Liver (tissue), 3 donors: Measurements from ENCODE around the gene TAF1B.

Source experiments
- FOXA1 ChIP-seq: IDR thresholded peaks from 2 replicates; pipeline ENCODE4 v1.6.1; 2016; ENCODE audit warnings: antibody characterized with exemption
- GABPA ChIP-seq, 2 donors: IDR thresholded peaks in 1 of 2; conservative IDR thresholded peaks in 1 of 2; 2 replicates each; pipeline ENCODE4 v1.6.1; 2016; ENCODE audit warnings: antibody characterized with exemption in 2 of 2, mild to moderate bottlenecking in 1 of 2, moderate library complexity in 1 of 2
- JUND ChIP-seq, 2 donors: IDR thresholded peaks; 2 replicates each; pipeline ENCODE4 v1.6.1; 2016; ENCODE audit warnings: antibody characterized with exemption in 2 of 2
- RAD21 ChIP-seq, 2 donors: IDR thresholded peaks; 2 replicates each; pipeline ENCODE4 v1.6.1; 2016; ENCODE audit warnings: antibody characterized with exemption in 2 of 2, mild to moderate bottlenecking in 2 of 2
- RXRA ChIP-seq, 2 donors: IDR thresholded peaks; 2 replicates each; pipeline ENCODE4 v1.6.1; 2017 to 2018; ENCODE audit warnings: antibody characterized with exemption in 2 of 2, mild to moderate bottlenecking in 1 of 2
- SP1 ChIP-seq: IDR thresholded peaks from 2 replicates; pipeline ENCODE4 v1.6.1; 2018; ENCODE audit warnings: antibody characterized with exemption, mild to moderate bottlenecking
- TAF1 ChIP-seq: conservative IDR thresholded peaks from 2 replicates; pipeline ENCODE4 v1.6.1; 2016; ENCODE audit warnings: antibody characterized with exemption, mild to moderate bottlenecking
- YY1 ChIP-seq: IDR thresholded peaks from 2 replicates; pipeline ENCODE4 v1.6.1; 2016; ENCODE audit warnings: antibody characterized with exemption, mild to moderate bottlenecking
- TF ChIP-seq, protein P1 (sequence below): fragments of 150-350 bp; IDR thresholded peaks from 2 replicates; pipeline ENCODE4 v1.5.1; 2017; ENCODE audit warnings: improper control_type of control experiment, low read depth, low read length; ENCODE audit not compliant: missing input control
- TF ChIP-seq, protein P2 (sequence below): IDR thresholded peaks from 2 replicates; pipeline ENCODE4 v1.6.1; 2016; ENCODE audit warnings: antibody characterized with exemption
- TF ChIP-seq, protein P3 (sequence below): IDR thresholded peaks from 2 replicates; pipeline ENCODE4 v1.6.1; 2016; ENCODE audit warnings: antibody characterized with exemption, mild to moderate bottlenecking
- TF ChIP-seq, protein P4 (sequence below): IDR thresholded peaks from 2 replicates; pipeline ENCODE4 v1.6.1; 2016; ENCODE audit warnings: antibody characterized with exemption
- donor health status: healthy.
- donor health status: healthy.

DNA sequence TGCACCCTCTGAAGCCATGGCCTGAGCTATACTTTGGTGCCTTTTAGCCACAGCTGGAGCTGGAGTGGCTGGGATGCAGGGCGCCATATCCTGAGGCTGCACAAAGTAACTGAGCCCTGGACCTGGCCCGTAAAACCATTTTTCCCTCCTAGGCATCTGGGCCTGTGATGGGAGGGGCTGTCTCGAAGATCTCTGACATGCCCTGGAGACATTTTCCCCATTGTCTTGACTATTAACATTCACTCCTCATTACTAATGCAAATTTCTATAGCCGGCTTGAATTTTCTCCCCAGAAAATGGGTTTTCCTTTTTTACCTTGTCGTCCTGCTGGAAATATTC is 15.4 kb downstream of the TAF1B start:
- TF ChIP-seq, protein P1, sequence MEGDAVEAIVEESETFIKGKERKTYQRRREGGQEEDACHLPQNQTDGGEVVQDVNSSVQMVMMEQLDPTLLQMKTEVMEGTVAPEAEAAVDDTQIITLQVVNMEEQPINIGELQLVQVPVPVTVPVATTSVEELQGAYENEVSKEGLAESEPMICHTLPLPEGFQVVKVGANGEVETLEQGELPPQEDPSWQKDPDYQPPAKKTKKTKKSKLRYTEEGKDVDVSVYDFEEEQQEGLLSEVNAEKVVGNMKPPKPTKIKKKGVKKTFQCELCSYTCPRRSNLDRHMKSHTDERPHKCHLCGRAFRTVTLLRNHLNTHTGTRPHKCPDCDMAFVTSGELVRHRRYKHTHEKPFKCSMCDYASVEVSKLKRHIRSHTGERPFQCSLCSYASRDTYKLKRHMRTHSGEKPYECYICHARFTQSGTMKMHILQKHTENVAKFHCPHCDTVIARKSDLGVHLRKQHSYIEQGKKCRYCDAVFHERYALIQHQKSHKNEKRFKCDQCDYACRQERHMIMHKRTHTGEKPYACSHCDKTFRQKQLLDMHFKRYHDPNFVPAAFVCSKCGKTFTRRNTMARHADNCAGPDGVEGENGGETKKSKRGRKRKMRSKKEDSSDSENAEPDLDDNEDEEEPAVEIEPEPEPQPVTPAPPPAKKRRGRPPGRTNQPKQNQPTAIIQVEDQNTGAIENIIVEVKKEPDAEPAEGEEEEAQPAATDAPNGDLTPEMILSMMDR = no peak
- TF ChIP-seq, protein P2, sequence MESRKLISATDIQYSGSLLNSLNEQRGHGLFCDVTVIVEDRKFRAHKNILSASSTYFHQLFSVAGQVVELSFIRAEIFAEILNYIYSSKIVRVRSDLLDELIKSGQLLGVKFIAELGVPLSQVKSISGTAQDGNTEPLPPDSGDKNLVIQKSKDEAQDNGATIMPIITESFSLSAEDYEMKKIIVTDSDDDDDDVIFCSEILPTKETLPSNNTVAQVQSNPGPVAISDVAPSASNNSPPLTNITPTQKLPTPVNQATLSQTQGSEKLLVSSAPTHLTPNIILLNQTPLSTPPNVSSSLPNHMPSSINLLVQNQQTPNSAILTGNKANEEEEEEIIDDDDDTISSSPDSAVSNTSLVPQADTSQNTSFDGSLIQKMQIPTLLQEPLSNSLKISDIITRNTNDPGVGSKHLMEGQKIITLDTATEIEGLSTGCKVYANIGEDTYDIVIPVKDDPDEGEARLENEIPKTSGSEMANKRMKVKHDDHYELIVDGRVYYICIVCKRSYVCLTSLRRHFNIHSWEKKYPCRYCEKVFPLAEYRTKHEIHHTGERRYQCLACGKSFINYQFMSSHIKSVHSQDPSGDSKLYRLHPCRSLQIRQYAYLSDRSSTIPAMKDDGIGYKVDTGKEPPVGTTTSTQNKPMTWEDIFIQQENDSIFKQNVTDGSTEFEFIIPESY = no peak
- no peak for TF ChIP-seq RAD21 (IDR thresholded peaks at IDR 0.05)
- TF ChIP-seq, protein P3, sequence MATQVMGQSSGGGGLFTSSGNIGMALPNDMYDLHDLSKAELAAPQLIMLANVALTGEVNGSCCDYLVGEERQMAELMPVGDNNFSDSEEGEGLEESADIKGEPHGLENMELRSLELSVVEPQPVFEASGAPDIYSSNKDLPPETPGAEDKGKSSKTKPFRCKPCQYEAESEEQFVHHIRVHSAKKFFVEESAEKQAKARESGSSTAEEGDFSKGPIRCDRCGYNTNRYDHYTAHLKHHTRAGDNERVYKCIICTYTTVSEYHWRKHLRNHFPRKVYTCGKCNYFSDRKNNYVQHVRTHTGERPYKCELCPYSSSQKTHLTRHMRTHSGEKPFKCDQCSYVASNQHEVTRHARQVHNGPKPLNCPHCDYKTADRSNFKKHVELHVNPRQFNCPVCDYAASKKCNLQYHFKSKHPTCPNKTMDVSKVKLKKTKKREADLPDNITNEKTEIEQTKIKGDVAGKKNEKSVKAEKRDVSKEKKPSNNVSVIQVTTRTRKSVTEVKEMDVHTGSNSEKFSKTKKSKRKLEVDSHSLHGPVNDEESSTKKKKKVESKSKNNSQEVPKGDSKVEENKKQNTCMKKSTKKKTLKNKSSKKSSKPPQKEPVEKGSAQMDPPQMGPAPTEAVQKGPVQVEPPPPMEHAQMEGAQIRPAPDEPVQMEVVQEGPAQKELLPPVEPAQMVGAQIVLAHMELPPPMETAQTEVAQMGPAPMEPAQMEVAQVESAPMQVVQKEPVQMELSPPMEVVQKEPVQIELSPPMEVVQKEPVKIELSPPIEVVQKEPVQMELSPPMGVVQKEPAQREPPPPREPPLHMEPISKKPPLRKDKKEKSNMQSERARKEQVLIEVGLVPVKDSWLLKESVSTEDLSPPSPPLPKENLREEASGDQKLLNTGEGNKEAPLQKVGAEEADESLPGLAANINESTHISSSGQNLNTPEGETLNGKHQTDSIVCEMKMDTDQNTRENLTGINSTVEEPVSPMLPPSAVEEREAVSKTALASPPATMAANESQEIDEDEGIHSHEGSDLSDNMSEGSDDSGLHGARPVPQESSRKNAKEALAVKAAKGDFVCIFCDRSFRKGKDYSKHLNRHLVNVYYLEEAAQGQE = no peak
- no peak for TF ChIP-seq FOXA1
- no peak for TF ChIP-seq GABPA (IDR thresholded peaks at IDR 0.05 in 1 of 2, conservative IDR thresholded peaks at IDR 0.05 in 1 of 2)
- no peak for TF ChIP-seq SP1
- TF ChIP-seq JUND (IDR thresholded peaks at IDR 0.05) = no peak
- no peak for TF ChIP-seq TAF1
- TF ChIP-seq, protein P4, sequence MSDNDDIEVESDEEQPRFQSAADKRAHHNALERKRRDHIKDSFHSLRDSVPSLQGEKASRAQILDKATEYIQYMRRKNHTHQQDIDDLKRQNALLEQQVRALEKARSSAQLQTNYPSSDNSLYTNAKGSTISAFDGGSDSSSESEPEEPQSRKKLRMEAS = no peak
- TF ChIP-seq RXRA (IDR thresholded peaks at IDR 0.05) = no peak
- TF ChIP-seq YY1 = no peak
